DND-41 (cell line): ENCODE data around the gene ULK2.
"Not testable (repeated sequence)": the region's sequence is repeated elsewhere in the genome, so short reads cannot be mapped to it uniquely, and the experiment has no call there.

Experiments
- ATAC-seq: fragments of 200-7000 bp; cut with Tn5 transposase; 3 replicates; pipeline ENCODE4 v1.9.1; 2021; ENCODE audit warnings: low read depth; ENCODE audit not compliant: insufficient read depth
- DNase-seq: peaks from one replicate; pipeline ENCODE4 v3.0.0-alpha.2; 2020
- H2AFZ ChIP-seq: 2 replicates; pipeline ENCODE4 v1.6.0; 2012; ENCODE audit warnings: low read depth, low read length
- H3K27ac ChIP-seq: 2 replicates; pipeline ENCODE4 v1.5.1; 2012; ENCODE audit warnings: low read length, inconsistent platforms
- H3K27me3 ChIP-seq: fragments of 200-600 bp; sonication (generic); 2 replicates; pipeline ENCODE4 v1.6.0; 2012; ENCODE audit warnings: low read length, mild to moderate bottlenecking, inconsistent platforms; ENCODE audit not compliant: insufficient read depth, poor library complexity
- H3K36me3 ChIP-seq: 2 replicates; pipeline ENCODE4 v1.5.1; 2012; ENCODE audit warnings: low read length, inconsistent platforms; ENCODE audit not compliant: insufficient read depth
- H3K4me1 ChIP-seq: 2 replicates; pipeline ENCODE4 v1.5.1; 2012; ENCODE audit warnings: mild to moderate bottlenecking, low read length; ENCODE audit not compliant: insufficient read depth
- H3K4me2 ChIP-seq: 2 replicates; pipeline ENCODE4 v1.6.0; 2012; ENCODE audit warnings: mild to moderate bottlenecking, moderate library complexity, low read length, inconsistent platforms; ENCODE audit not compliant: insufficient read depth
- H3K4me3 ChIP-seq, 2 experiments: fragments of 200-600 bp in 1 of 2; shearing (Covaris generic) in 1 of 2; 2 replicates each; pipeline ENCODE4 v1.5.1; 2012 to 2016; ENCODE audit warnings: inconsistent platforms in 2 of 2, low read length in 2 of 2, mild to moderate bottlenecking in 2 of 2, low read depth in 1 of 2, moderate library complexity in 1 of 2
- H3K79me2 ChIP-seq: 2 replicates; pipeline ENCODE4 v1.6.0; 2012; ENCODE audit warnings: low read length, inconsistent platforms; ENCODE audit not compliant: insufficient read depth
- H3K9ac ChIP-seq: 2 replicates; pipeline ENCODE4 v1.6.0; 2012; ENCODE audit warnings: low read depth, mild to moderate bottlenecking, inconsistent platforms, low read length, moderate library complexity
- H3K9me3 ChIP-seq: 2 replicates; pipeline ENCODE4 v1.5.1; 2012; ENCODE audit warnings: low read length, moderate library complexity, mild to moderate bottlenecking, inconsistent platforms; ENCODE audit not compliant: insufficient read depth, severe bottlenecking
- H4K20me1 ChIP-seq: 2 replicates; pipeline ENCODE4 v1.6.0; 2012; ENCODE audit warnings: low read length; ENCODE audit not compliant: insufficient read depth
- CTCF ChIP-seq: IDR thresholded peaks from 2 replicates; pipeline ENCODE4 v1.5.1; 2012; ENCODE audit warnings: borderline replicate concordance, low read length, moderate library complexity, mild to moderate bottlenecking; ENCODE audit not compliant: poor library complexity, severe bottlenecking; ENCODE audit errors: extremely low read depth
- EZH2 ChIP-seq: IDR thresholded peaks from 3 replicates; pipeline ENCODE4 v1.6.1; 2012; ENCODE audit warnings: borderline replicate concordance, low read depth, mild to moderate bottlenecking, moderate library complexity, low read length, inconsistent platforms; ENCODE audit not compliant: severe bottlenecking

The ULK2 gene

GRCh38 chr17:19896679-19897078, 28.9 kb upstream of the ULK2 start:
- H3K9me3 ChIP-seq: no peaks in the 10 kb centered on the region
- no peaks in the 10 kb centered on the region for H3K4me1 ChIP-seq
- no peak overlapping the region for H3K9ac ChIP-seq
- no peak for DNase-seq
- H3K79me2 ChIP-seq: no peaks in the 10 kb centered on the region
- H3K27ac ChIP-seq: no peak overlapping the region
- H3K4me2 ChIP-seq: no peak overlapping the region
- H3K36me3 ChIP-seq: peaks cover 9% of the 10 kb centered on the region
- no peak overlapping the region for H2AFZ ChIP-seq
- ATAC-seq: no peak
- no peaks in the 10 kb centered on the region for H3K27me3 ChIP-seq
- H3K4me3 ChIP-seq: no peak overlapping the region
- TF ChIP-seq EZH2 (no peak), CTCF (no peak)
- H4K20me1 ChIP-seq: no peaks in the 10 kb centered on the region

GRCh38 chr17:19890554-19890953, 22.8 kb upstream of the ULK2 start:
- H3K27me3 ChIP-seq, ATAC-seq, H3K27ac ChIP-seq, H4K20me1 ChIP-seq, H3K36me3 ChIP-seq, H3K4me3 ChIP-seq, H3K79me2 ChIP-seq, H3K4me1 ChIP-seq, H3K4me2 ChIP-seq, DNase-seq, H3K9ac ChIP-seq, H3K9me3 ChIP-seq, H2AFZ ChIP-seq: not testable (repeated sequence)

- not testable (repeated sequence) for H3K4me2 ChIP-seq, ATAC-seq, H4K20me1 ChIP-seq, H3K9me3 ChIP-seq, H3K4me1 ChIP-seq, H3K27me3 ChIP-seq, H3K27ac ChIP-seq, H3K36me3 ChIP-seq, H2AFZ ChIP-seq, H3K4me3 ChIP-seq, H3K79me2 ChIP-seq, DNase-seq, H3K9ac ChIP-seq
Measured at GRCh38 chr17:19890001-19890400, 22.3 kb upstream of the ULK2 start.

- no peak overlapping the region for H3K4me2 ChIP-seq
- no peaks in the 10 kb centered on the region for H3K27me3 ChIP-seq
- ATAC-seq (no peak), DNase-seq (no peak)
- H4K20me1 ChIP-seq: no peaks in the 10 kb centered on the region
- no peak for TF ChIP-seq CTCF
- no peak for TF ChIP-seq EZH2
- H3K27ac ChIP-seq: no peak overlapping the region
- H3K79me2 ChIP-seq: no peaks in the 10 kb centered on the region
- H2AFZ ChIP-seq: no peak overlapping the region
- no peaks in the 10 kb centered on the region for H3K36me3 ChIP-seq
- H3K4me1 ChIP-seq: no peaks in the 10 kb centered on the region
- H3K9me3 ChIP-seq: no peaks in the 10 kb centered on the region
- H3K9ac ChIP-seq: no peak overlapping the region
- H3K4me3 ChIP-seq: no peak overlapping the region
Measured at GRCh38 chr17:19886116-19886515, 18.4 kb upstream of the ULK2 start.
